ENCODE results near the gene HMCN1. TPM values are rescaled to one million over a fixed set of nuclear protein-coding genes. Genes with fewer than 3 reads are reported as not detected.
A peak's percentile ranks its signal among the peaks of the same experiment; 100 is the strongest.

Gene HMCN1
- total RNA-seq, 4 donors from 2014 or later: 11.6 to 95.9 (median 78.6) TPM

GRCh38 chr1:185973645-185974044 is 239.5 kb downstream of the HMCN1 start:
- peaks cover 0 to 10% of the 10 kb centered on the region in 2 donors for H3K36me3 ChIP-seq
- no peaks in the 10 kb centered on the region for H3K9me3 ChIP-seq
- no peak for TF ChIP-seq POLR2AphosphoS5 (IDR thresholded peaks at IDR 0.05)
- no peak for TF ChIP-seq EP300 (IDR thresholded peaks at IDR 0.05)
- no peak for TF ChIP-seq CTCF (IDR thresholded peaks at IDR 0.05)
- no peak for TF ChIP-seq POLR2A (IDR thresholded peaks at IDR 0.05)
- ATAC-seq: no peak
- WGBS, 2 donors (ENCODE audit: low coverage in 1 of 2): 81 to 100% methylated on average over 1 of the region's 1 CpG
- no peaks in the 10 kb centered on the region for H3K27me3 ChIP-seq
- peaks cover 0 to 47% (median 8%) of the 10 kb centered on the region in 3 donors for H3K4me1 ChIP-seq
- H3K4me3 ChIP-seq: no peak overlapping the region
- H3K27ac ChIP-seq: no peak overlapping the region

- Histone ChIP-seq H3K4me1 (peaks cover 0 to 38% (median 2%) of the 10 kb centered on the region in 3 donors), H3K27ac (peak overlapping the region in 1 of 4 donors; percentile 26), H3K27me3 (no peaks in the 10 kb centered on the region), H3K36me3 (peaks cover 0 to 10% of the 10 kb centered on the region in 2 donors), H3K9me3 (no peaks in the 10 kb centered on the region), H3K4me3 (no peak overlapping the region)
- ATAC-seq: no peak
- 80 to 84% methylated on average over 1 to 3 of the region's 3 CpGs for whole genome bisulfite sequencing, 2 donors (ENCODE audit: low coverage in 1 of 2)
- TF ChIP-seq POLR2A (IDR thresholded peaks at IDR 0.05) (no peak), EP300 (IDR thresholded peaks at IDR 0.05) (no peak), POLR2AphosphoS5 (IDR thresholded peaks at IDR 0.05) (no peak), CTCF (IDR thresholded peaks at IDR 0.05) (no peak)
Observed at GRCh38 chr1:185974367-185975170, 240.4 kb downstream of the HMCN1 start.

GRCh38 chr1:185980891-185981290 is 246.7 kb downstream of the HMCN1 start:
- no peak for ATAC-seq
- Histone ChIP-seq H3K36me3 (no peaks in the 10 kb centered on the region), H3K4me1 (peaks cover 0 to 29% (median 5%) of the 10 kb centered on the region in 3 donors), H3K27me3 (no peaks in the 10 kb centered on the region), H3K27ac (no peak overlapping the region), H3K9me3 (no peaks in the 10 kb centered on the region), H3K4me3 (no peak overlapping the region)
- TF ChIP-seq POLR2A (IDR thresholded peaks at IDR 0.05): no peak
- TF ChIP-seq POLR2AphosphoS5 (IDR thresholded peaks at IDR 0.05): no peak
- TF ChIP-seq EP300 (IDR thresholded peaks at IDR 0.05): no peak
- no peak for TF ChIP-seq CTCF (IDR thresholded peaks at IDR 0.05)
- WGBS, 2 donors (ENCODE audit: low coverage in 1 of 2): 91 to 100% methylated on average over 1 of the region's 1 CpG

- H3K36me3 ChIP-seq: peaks cover 0 to 7% of the 10 kb centered on the region in 2 donors
- ATAC-seq: peak; percentile 71
- peak overlapping the region in 3 of 4 donors; percentile 39 to 68 (median 51) for H3K27ac ChIP-seq
- 40 to 55% methylated on average over 4 of the region's 4 CpGs for WGBS, 2 donors (ENCODE audit: low coverage in 1 of 2)
- H3K4me3 ChIP-seq: no peak overlapping the region
- TF ChIP-seq EP300 (IDR thresholded peaks at IDR 0.05): no peak
- TF ChIP-seq POLR2AphosphoS5 (IDR thresholded peaks at IDR 0.05): peak; percentile 82
- H3K27me3 ChIP-seq: no peaks in the 10 kb centered on the region
- H3K9me3 ChIP-seq: no peaks in the 10 kb centered on the region
- H3K4me1 ChIP-seq: peaks cover 0 to 39% (median 5%) of the 10 kb centered on the region in 3 donors
Observed at GRCh38 chr1:185984113-185984836, 250.1 kb downstream of the HMCN1 start.

- Histone ChIP-seq H3K27me3 (no peaks in the 10 kb centered on the region), H3K4me1 (peaks cover 0 to 50% (median 5%) of the 10 kb centered on the region in 3 donors), H3K27ac (no peak overlapping the region), H3K36me3 (peaks cover 0 to 19% of the 10 kb centered on the region in 2 donors), H3K9me3 (no peaks in the 10 kb centered on the region), H3K4me3 (no peak overlapping the region)
- 81 to 85% methylated on average over 6 to 7 of the region's 7 CpGs for whole genome bisulfite sequencing, 2 donors (ENCODE audit: low coverage in 1 of 2)
- no peak for TF ChIP-seq CTCF (IDR thresholded peaks at IDR 0.05)
- no peak for TF ChIP-seq EP300 (IDR thresholded peaks at IDR 0.05)
- no peak for TF ChIP-seq POLR2AphosphoS5 (IDR thresholded peaks at IDR 0.05)
- ATAC-seq: no peak
Observed at GRCh38 chr1:185987611-185988321, 253.6 kb downstream of the HMCN1 start.
